ENCODE results near the gene SBNO2. TPM values are rescaled to one million over a fixed set of nuclear protein-coding genes. Genes with fewer than 3 reads are reported as not detected.

The SBNO2 gene
- total RNA-seq, 1 donor from 2014 or later = 120 TPM

GRCh38 chr19:1109032-1109551 is 65.0 kb downstream of the SBNO2 start:
- no peak overlapping the region for H3K4me3 ChIP-seq
- TF ChIP-seq, protein P1, sequence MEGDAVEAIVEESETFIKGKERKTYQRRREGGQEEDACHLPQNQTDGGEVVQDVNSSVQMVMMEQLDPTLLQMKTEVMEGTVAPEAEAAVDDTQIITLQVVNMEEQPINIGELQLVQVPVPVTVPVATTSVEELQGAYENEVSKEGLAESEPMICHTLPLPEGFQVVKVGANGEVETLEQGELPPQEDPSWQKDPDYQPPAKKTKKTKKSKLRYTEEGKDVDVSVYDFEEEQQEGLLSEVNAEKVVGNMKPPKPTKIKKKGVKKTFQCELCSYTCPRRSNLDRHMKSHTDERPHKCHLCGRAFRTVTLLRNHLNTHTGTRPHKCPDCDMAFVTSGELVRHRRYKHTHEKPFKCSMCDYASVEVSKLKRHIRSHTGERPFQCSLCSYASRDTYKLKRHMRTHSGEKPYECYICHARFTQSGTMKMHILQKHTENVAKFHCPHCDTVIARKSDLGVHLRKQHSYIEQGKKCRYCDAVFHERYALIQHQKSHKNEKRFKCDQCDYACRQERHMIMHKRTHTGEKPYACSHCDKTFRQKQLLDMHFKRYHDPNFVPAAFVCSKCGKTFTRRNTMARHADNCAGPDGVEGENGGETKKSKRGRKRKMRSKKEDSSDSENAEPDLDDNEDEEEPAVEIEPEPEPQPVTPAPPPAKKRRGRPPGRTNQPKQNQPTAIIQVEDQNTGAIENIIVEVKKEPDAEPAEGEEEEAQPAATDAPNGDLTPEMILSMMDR (IDR thresholded peaks at IDR 0.05) = no peak
- H3K4me1 ChIP-seq = peaks cover 13 to 25% of the 10 kb centered on the region in 2 donors
- no peak for DNase-seq (ENCODE audit: low spot score in 2 of 2)
- peaks cover 72 to 77% of the 10 kb centered on the region in 2 donors for H3K36me3 ChIP-seq
- H3K27me3 ChIP-seq = no peaks in the 10 kb centered on the region
- no peaks in the 10 kb centered on the region for H3K9me3 ChIP-seq
- no peak overlapping the region for H3K27ac ChIP-seq
- intact Hi-C loops (cut with DNase I) = no loop called here

DNA sequence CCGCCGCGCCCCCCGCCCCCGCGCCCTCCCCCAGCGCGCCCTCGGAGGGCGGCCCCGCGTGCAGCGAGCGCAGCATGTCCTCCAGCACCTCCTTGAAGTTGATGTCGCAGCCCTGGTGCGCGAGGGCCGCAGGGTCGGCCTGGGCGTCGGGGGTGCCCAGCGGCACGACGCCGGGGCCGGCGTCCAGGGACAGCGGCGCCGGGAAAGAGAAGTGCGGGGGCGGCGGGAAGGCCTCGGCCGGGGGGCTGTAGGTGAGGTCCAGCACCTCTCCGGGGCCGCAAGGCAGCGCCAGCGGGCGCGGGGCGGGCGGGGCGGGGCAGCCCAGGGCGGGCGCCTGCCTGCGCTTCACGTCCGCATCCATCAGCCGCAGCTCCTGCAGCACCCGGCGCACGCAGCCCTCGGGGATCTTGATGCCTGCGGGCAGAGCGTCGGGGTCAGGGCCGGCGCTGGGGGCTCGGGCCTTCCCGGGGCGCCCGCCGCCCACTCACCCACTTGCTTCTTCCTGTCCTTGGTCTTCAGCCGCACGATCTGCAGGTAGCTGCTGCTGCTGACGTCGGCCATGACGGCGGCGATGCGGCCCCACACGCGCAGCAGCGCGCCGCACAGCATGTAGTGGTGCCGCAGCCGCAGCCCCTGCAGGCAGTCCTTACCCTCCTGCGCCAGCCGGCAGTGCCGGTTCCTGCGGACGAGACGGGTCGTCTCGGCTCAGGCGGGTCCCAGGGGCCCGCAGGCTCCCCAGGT is 65.6 kb downstream of the SBNO2 start:
- H3K27ac ChIP-seq = no peak overlapping the region
- intact Hi-C loops (cut with DNase I) = no loop called here
- no peaks in the 10 kb centered on the region for H3K27me3 ChIP-seq
- TF ChIP-seq, protein P1 (IDR thresholded peaks at IDR 0.05) = no peak
- peaks cover 66 to 72% of the 10 kb centered on the region in 2 donors for H3K36me3 ChIP-seq
- no peaks in the 10 kb centered on the region for H3K9me3 ChIP-seq
- peaks cover 8 to 18% of the 10 kb centered on the region in 2 donors for H3K4me1 ChIP-seq
- DNase-seq (ENCODE audit: low spot score in 2 of 2) = no peak
- no peak overlapping the region for H3K4me3 ChIP-seq

DNA sequence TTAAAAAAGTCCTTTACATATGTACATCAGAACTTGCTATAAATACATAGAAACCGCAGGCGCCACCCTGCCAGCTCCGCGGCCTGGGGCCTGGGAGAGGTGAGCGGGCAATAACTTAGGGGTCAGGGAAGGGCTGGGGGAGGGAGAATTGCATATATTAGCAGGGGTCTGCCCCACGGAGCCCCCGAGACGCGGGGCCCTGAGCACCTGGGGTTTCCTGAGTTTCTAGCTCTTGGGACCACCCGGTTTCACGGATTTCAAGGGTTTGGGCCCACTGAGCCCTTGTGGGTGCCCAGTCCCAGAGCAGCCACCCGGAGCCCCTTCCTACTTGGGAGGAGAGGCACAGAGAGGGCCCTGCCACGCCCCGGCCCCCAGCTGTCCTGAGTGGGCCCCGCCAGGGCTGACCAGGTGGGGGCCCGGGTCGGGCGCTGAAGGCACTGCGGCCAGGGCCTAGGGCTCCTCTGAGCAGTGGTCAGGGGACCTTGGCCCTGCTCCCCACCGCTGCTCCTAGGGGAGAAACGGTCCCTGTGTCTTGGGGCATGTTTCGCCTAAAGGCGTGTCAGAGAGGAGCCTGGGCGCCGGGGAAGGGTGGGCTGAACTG is 66.3 kb downstream of the SBNO2 start:
- Histone ChIP-seq H3K27me3 (no peaks in the 10 kb centered on the region), H3K36me3 (peaks cover 64 to 69% of the 10 kb centered on the region in 2 donors), H3K9me3 (no peaks in the 10 kb centered on the region), H3K4me1 (peaks cover 13 to 20% of the 10 kb centered on the region in 2 donors), H3K27ac (no peak overlapping the region), H3K4me3 (no peak overlapping the region)
- no peak for DNase-seq (ENCODE audit: low spot score in 2 of 2)
- intact Hi-C loops (cut with DNase I) = no loop called here
- TF ChIP-seq, protein P1 (IDR thresholded peaks at IDR 0.05) = no peak

- Histone ChIP-seq H3K36me3 (peaks cover 57 to 62% of the 10 kb centered on the region in 2 donors), H3K27ac (peak overlapping the region in 1 of 2 donors; percentile 99), H3K9me3 (no peaks in the 10 kb centered on the region), H3K4me3 (no peak overlapping the region), H3K27me3 (no peaks in the 10 kb centered on the region), H3K4me1 (peaks cover 17 to 18% of the 10 kb centered on the region in 2 donors)
- intact Hi-C loops (cut with DNase I) = no loop called here
- no peak for DNase-seq (ENCODE audit: low spot score in 2 of 2)
- TF ChIP-seq, protein P1 (IDR thresholded peaks at IDR 0.05) = peak in 1 of 3 experiments; percentile 4
Measured at GRCh38 chr19:1106841-1107660, 67.0 kb downstream of the SBNO2 start.
